Astrocyte (in vitro differentiated cells and primary cell): ENCODE measurements around the gene DDX47. TPM values are rescaled to one million over a fixed set of nuclear protein-coding genes. Genes with fewer than 3 reads are reported as not detected.

ENCODE experiments used
- DNase-seq: peaks from one replicate; pipeline ENCODE4 v3.0.0-alpha.2; 2010; ENCODE audit warnings: low read depth
- FAIRE-seq: peaks from 2 replicates; lab custom pipeline; 2011; peaks lifted over from hg19 to GRCh38; lab: Jason Lieb, UNC
- H2AFZ ChIP-seq: 2 replicates; pipeline ENCODE4 v1.6.0; 2012; ENCODE audit warnings: low read depth, low read length, inconsistent platforms
- H3K27ac ChIP-seq: 2 replicates; pipeline ENCODE4 v1.5.1; 2011; ENCODE audit warnings: low read depth, low read length, inconsistent platforms
- H3K27me3 ChIP-seq: 2 replicates; pipeline ENCODE4 v1.6.0; 2011; ENCODE audit warnings: low read length, inconsistent platforms; ENCODE audit not compliant: insufficient read depth
- H3K36me3 ChIP-seq: 2 replicates; pipeline ENCODE4 v1.5.1; 2011; ENCODE audit warnings: low read length, inconsistent platforms; ENCODE audit not compliant: insufficient read depth
- H3K4me1 ChIP-seq: 2 replicates; pipeline ENCODE4 v1.5.1; 2011; ENCODE audit warnings: low read length, inconsistent platforms; ENCODE audit not compliant: insufficient read depth
- H3K4me2 ChIP-seq: 2 replicates; pipeline ENCODE4 v1.6.0; 2012; ENCODE audit warnings: low read length, inconsistent platforms
- H3K4me3 ChIP-seq: 2 replicates; pipeline ENCODE4 v1.5.1; 2011; ENCODE audit warnings: low read depth, mild to moderate bottlenecking, low read length, inconsistent platforms; ENCODE audit not compliant: insufficient read depth
- H3K79me2 ChIP-seq: 2 replicates; pipeline ENCODE4 v1.6.0; 2012; ENCODE audit warnings: mild to moderate bottlenecking, low read length, inconsistent platforms; ENCODE audit not compliant: insufficient read depth
- H3K9ac ChIP-seq: 2 replicates; pipeline ENCODE4 v1.6.0; 2012; ENCODE audit warnings: mild to moderate bottlenecking, low read length, inconsistent platforms
- H3K9me3 ChIP-seq: 2 replicates; pipeline ENCODE4 v1.5.1; 2012; ENCODE audit warnings: low read depth, mild to moderate bottlenecking, low read length, inconsistent platforms; ENCODE audit not compliant: insufficient read depth
- H4K20me1 ChIP-seq: 2 replicates; pipeline ENCODE4 v1.6.0; 2012; ENCODE audit warnings: low read length, inconsistent platforms; ENCODE audit not compliant: insufficient read depth
- H3K27ac Mint-ChIP-seq: one replicate; pipeline ENCODE4 v1.8.0; 2021; ENCODE audit warnings: mild to moderate bottlenecking, mixed read lengths; ENCODE audit not compliant: unreplicated experiment
- H3K27me3 Mint-ChIP-seq: one replicate; pipeline ENCODE4 v1.8.0; 2021; ENCODE audit warnings: low read depth, mixed read lengths; ENCODE audit not compliant: unreplicated experiment
- H3K36me3 Mint-ChIP-seq: one replicate; pipeline ENCODE4 v1.8.0; 2021; ENCODE audit warnings: low read depth, mixed read lengths; ENCODE audit not compliant: unreplicated experiment
- H3K4me1 Mint-ChIP-seq: one replicate; pipeline ENCODE4 v1.8.0; 2021; ENCODE audit warnings: low read depth, mixed read lengths; ENCODE audit not compliant: unreplicated experiment
- H3K4me3 Mint-ChIP-seq: one replicate; pipeline ENCODE4 v1.8.0; 2021; ENCODE audit warnings: mild to moderate bottlenecking, moderate library complexity, mixed read lengths; ENCODE audit not compliant: unreplicated experiment
- H3K9me3 Mint-ChIP-seq: one replicate; pipeline ENCODE4 v1.8.0; 2021; ENCODE audit warnings: mild to moderate bottlenecking, mixed read lengths; ENCODE audit not compliant: unreplicated experiment
- EZH2 ChIP-seq: IDR thresholded peaks from 2 replicates; pipeline ENCODE4 v1.6.1; 2012; ENCODE audit warnings: mild to moderate bottlenecking, low read length, inconsistent platforms; ENCODE audit not compliant: insufficient read depth
- total RNA-seq: library from RNA; stranded (reverse); gene quantifications from 2 replicates; pipeline ENCODE4 v1.2.1, GENCODE V29; 2021
- TF ChIP-seq, protein P1 (sequence below): IDR thresholded peaks from 2 replicates; pipeline ENCODE4 v1.5.1; 2011; ENCODE audit warnings: low read depth, mild to moderate bottlenecking, inconsistent platforms, low read length, moderate library complexity; ENCODE audit not compliant: insufficient read depth

Gene DDX47
- total RNA-seq, 1 donor from 2014 or later, result 62.1 TPM

DNA sequence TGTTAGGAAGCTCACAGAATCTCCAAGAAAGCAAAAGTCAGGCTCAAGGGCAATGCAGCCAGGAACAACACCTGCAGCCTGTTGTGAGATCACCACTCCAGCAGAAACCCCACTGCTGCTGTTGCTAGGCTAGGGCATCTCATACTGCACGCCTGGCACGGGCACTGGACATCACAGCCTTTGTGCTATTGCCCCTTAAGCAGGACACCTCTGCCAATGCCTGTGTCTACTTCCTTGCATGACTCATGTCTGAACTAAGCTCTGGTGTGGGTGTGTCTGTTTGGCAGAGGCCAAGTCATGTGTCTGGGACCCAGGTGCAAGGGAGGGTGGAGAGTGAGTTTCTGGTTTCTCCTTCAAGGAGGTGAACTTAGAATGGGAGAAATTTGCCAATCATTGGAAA, 10.0 kb upstream of the DDX47 start:
- H3K4me3 Mint-ChIP-seq, result peak overlapping the region; percentile 45
- H3K27ac Mint-ChIP-seq, result peak overlapping the region; percentile 88
- H3K4me3 ChIP-seq, result no peak overlapping the region
- H3K27me3 ChIP-seq, result no peaks in the 10 kb centered on the region
- H3K27ac ChIP-seq, result peak overlapping the region; percentile 87
- DNase-seq (peak; percentile 89), FAIRE-seq (peak; percentile 69)
- no peak overlapping the region for H2AFZ ChIP-seq
- no peaks in the 10 kb centered on the region for H4K20me1 ChIP-seq
- no peaks in the 10 kb centered on the region for H3K9me3 Mint-ChIP-seq
- H3K4me2 ChIP-seq, result peak overlapping the region; percentile 19
- H3K9ac ChIP-seq, result no peak overlapping the region
- H3K4me1 Mint-ChIP-seq, result peaks cover 25% of the 10 kb centered on the region
- H3K36me3 ChIP-seq, result no peaks in the 10 kb centered on the region
- peaks cover 28% of the 10 kb centered on the region for H3K4me1 ChIP-seq
- no peaks in the 10 kb centered on the region for H3K9me3 ChIP-seq
- no peak for TF ChIP-seq EZH2
- TF ChIP-seq, protein P1, sequence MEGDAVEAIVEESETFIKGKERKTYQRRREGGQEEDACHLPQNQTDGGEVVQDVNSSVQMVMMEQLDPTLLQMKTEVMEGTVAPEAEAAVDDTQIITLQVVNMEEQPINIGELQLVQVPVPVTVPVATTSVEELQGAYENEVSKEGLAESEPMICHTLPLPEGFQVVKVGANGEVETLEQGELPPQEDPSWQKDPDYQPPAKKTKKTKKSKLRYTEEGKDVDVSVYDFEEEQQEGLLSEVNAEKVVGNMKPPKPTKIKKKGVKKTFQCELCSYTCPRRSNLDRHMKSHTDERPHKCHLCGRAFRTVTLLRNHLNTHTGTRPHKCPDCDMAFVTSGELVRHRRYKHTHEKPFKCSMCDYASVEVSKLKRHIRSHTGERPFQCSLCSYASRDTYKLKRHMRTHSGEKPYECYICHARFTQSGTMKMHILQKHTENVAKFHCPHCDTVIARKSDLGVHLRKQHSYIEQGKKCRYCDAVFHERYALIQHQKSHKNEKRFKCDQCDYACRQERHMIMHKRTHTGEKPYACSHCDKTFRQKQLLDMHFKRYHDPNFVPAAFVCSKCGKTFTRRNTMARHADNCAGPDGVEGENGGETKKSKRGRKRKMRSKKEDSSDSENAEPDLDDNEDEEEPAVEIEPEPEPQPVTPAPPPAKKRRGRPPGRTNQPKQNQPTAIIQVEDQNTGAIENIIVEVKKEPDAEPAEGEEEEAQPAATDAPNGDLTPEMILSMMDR, result no peak
- H3K79me2 ChIP-seq, result no peaks in the 10 kb centered on the region
- no peaks in the 10 kb centered on the region for H3K36me3 Mint-ChIP-seq
- no peaks in the 10 kb centered on the region for H3K27me3 Mint-ChIP-seq

DNA sequence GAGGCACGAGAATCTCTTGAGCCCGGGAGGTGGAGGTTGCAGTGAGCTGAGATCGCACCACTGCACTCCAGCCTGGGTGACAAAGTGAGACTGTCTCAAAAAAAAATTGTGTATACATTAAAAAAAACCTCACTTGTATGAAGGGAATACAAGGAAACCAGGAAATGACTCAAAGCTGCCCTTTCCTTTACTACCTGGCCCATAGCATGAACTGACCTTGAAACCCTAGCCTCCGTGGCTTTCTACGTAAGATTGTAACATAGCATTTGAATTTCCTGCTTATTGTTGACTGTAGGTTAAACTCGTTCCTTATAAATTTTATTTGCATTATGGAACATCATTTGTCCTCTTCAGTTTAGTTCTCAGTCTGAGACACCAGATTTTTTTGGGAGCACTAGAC, 9.1 kb upstream of the DDX47 start:
- Histone ChIP-seq H3K79me2 (no peaks in the 10 kb centered on the region), H2AFZ (no peak overlapping the region), H3K27me3 (no peaks in the 10 kb centered on the region), H3K4me1 (peaks cover 36% of the 10 kb centered on the region), H3K9me3 (no peaks in the 10 kb centered on the region), H3K4me3 (peak overlapping the region; percentile 34), H3K4me2 (peak overlapping the region; percentile 81), H3K27ac (peak overlapping the region; percentile 87), H3K9ac (peak overlapping the region; percentile 69), H4K20me1 (no peaks in the 10 kb centered on the region), H3K36me3 (no peaks in the 10 kb centered on the region)
- Mint-ChIP-seq H3K4me3 (no peak overlapping the region), H3K27me3 (no peaks in the 10 kb centered on the region), H3K4me1 (peaks cover 25% of the 10 kb centered on the region), H3K27ac (peak overlapping the region; percentile 3), H3K36me3 (no peaks in the 10 kb centered on the region), H3K9me3 (no peaks in the 10 kb centered on the region)
- TF ChIP-seq EZH2, result no peak
- TF ChIP-seq, protein P1, result no peak
- DNase-seq (no peak), FAIRE-seq (no peak)

DNA sequence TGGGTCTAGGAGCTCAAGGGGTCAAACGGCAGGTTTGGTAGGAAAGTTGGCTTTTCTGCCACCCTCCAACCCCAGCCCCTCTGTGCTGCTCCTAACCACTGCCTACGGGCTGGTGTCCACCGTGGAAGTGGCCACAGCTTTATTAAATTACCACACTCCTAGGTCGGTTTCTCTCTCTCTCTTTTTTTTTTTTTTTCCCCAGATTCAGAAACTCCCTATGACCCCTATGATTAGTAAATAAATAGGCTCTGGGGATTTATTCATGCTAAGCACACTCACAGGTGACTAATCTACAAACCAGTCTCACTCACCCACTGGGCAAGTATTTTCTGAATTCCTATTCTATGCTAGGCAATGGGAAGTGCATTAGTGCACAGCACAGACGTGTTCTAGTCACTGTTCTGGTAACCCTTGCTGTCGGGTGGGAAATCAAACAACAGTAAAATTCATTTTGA, 8.7 kb upstream of the DDX47 start:
- peak overlapping the region; percentile 1 for H3K27ac Mint-ChIP-seq
- Histone ChIP-seq H3K9ac (peak overlapping the region; percentile 69), H3K9me3 (no peaks in the 10 kb centered on the region), H3K27ac (peak overlapping the region; percentile 87), H3K36me3 (no peaks in the 10 kb centered on the region), H3K4me2 (peak overlapping the region; percentile 81), H2AFZ (no peak overlapping the region), H3K27me3 (no peaks in the 10 kb centered on the region), H3K4me3 (peak overlapping the region; percentile 34), H4K20me1 (no peaks in the 10 kb centered on the region), H3K4me1 (peaks cover 38% of the 10 kb centered on the region), H3K79me2 (no peaks in the 10 kb centered on the region)
- H3K27me3 Mint-ChIP-seq, result no peaks in the 10 kb centered on the region
- FAIRE-seq, result no peak
- no peaks in the 10 kb centered on the region for H3K9me3 Mint-ChIP-seq
- TF ChIP-seq, protein P1, result no peak
- TF ChIP-seq EZH2, result no peak
- H3K4me1 Mint-ChIP-seq, result peaks cover 28% of the 10 kb centered on the region
- H3K36me3 Mint-ChIP-seq, result no peaks in the 10 kb centered on the region
- no peak overlapping the region for H3K4me3 Mint-ChIP-seq
- DNase-seq, result peak; percentile 96
